B cell (primary cell): ENCODE results near the gene PDE4B. TPM values are rescaled to one million over a fixed set of nuclear protein-coding genes. Genes with fewer than 3 reads are reported as not detected.

Experiments used
- ATAC-seq: fragments of 200-7000 bp; cut with Tn5 transposase; one replicate; pipeline ENCODE4 v1.10.0; 2021; ENCODE audit warnings: low read depth, mild to moderate bottlenecking, moderate number of reproducible peaks, moderate library complexity
- CTCF ChIA-PET: fragments of 350-600 bp; sonication (Branson Sonifier 250); formaldehyde crosslinking; loops from one replicate; lab custom pipeline; 2021; ENCODE audit warnings: antibody characterized with exemption, inconsistent platforms; lab: Charles Lee
- POLR2A ChIA-PET: fragments of 350-600 bp; sonication (Branson Sonifier 250); formaldehyde crosslinking; loops from one replicate; lab custom pipeline; 2021; ENCODE audit warnings: antibody characterized with exemption; lab: Charles Lee
- DNase-seq: peaks from one replicate; pipeline ENCODE4 v3.0.0; 2013
- H2AFZ ChIP-seq: 2 replicates; pipeline ENCODE4 v1.6.1; 2012; ENCODE audit warnings: mild to moderate bottlenecking, low read depth, low read length; ENCODE audit not compliant: insufficient read depth, poor library complexity, severe bottlenecking
- H3K27ac ChIP-seq, 2 donors: 1 replicate in 1 of 2; 2 replicates in 1 of 2; pipeline ENCODE4 v1.5.1; 2012 to 2013; ENCODE audit warnings: low read length in 2 of 2, mild to moderate bottlenecking in 2 of 2, moderate library complexity in 1 of 2
- H3K27me3 ChIP-seq, 4 experiments: fragments of 200-600 bp in 1 of 4; sonication (generic) in 1 of 4; replicated peaks in 1 of 4; 1 replicate in 2 of 4; 2 replicates in 2 of 4; pipeline versions ENCODE4 v1.6.1 to v1.7.0; 2013 to 2016; ENCODE audit warnings: low read length in 3 of 4, mild to moderate bottlenecking in 2 of 4, mixed read lengths in 1 of 4, moderate library complexity in 1 of 4; ENCODE audit not compliant: insufficient read depth in 4 of 4, control insufficient read depth in 3 of 4; ENCODE audit errors: control extremely low read depth in 1 of 4
- H3K36me3 ChIP-seq, 2 experiments: replicated peaks in 1 of 2; 1 replicate in 1 of 2; 2 replicates in 1 of 2; pipeline versions ENCODE4 v1.6.1 to v1.7.1; 2013; ENCODE audit warnings: low read length in 1 of 2; ENCODE audit not compliant: insufficient read depth in 2 of 2, control insufficient read depth in 1 of 2; ENCODE audit errors: control extremely low read depth in 1 of 2, extremely low read depth in 1 of 2
- H3K4me1 ChIP-seq, 2 donors: fragments of 200-600 bp in 1 of 2; sonication (generic) in 1 of 2; 1 replicate in 1 of 2; 2 replicates in 1 of 2; pipeline versions ENCODE4 v1.5.1 to v1.6.1; 2013 to 2017; ENCODE audit warnings: low read length in 2 of 2; ENCODE audit not compliant: control insufficient read depth in 2 of 2, insufficient read depth in 2 of 2
- H3K4me2 ChIP-seq: replicated peaks from 2 replicates; pipeline ENCODE3; 2012; ENCODE audit warnings: mild to moderate bottlenecking, low read depth, low read length; ENCODE audit not compliant: poor library complexity, severe bottlenecking
- H3K4me3 ChIP-seq, 5 experiments: fragments of 200-600 bp in 1 of 5; sonication (generic) in 1 of 5; 1 replicate in 3 of 5; 2 replicates in 2 of 5; pipeline versions ENCODE4 v1.5.1 to v1.7.0; 2011 to 2016; ENCODE audit warnings: low read length in 4 of 5, mild to moderate bottlenecking in 4 of 5, low read depth in 2 of 5, control low read depth in 1 of 5, moderate library complexity in 1 of 5; ENCODE audit not compliant: insufficient read depth in 1 of 5; ENCODE audit errors: control extremely low read depth in 1 of 5, extremely low read depth in 1 of 5
- H3K79me2 ChIP-seq: fragments of 200-600 bp; sonication (generic); one replicate; pipeline ENCODE4 v1.6.0; 2016; ENCODE audit warnings: low read length; ENCODE audit not compliant: control insufficient read depth, insufficient read depth
- H3K9ac ChIP-seq: fragments of 200-600 bp; sonication (generic); 2 replicates; pipeline ENCODE4 v1.6.1; 2017; ENCODE audit warnings: mild to moderate bottlenecking, low read length, moderate library complexity
- H3K9me3 ChIP-seq, 3 donors: one replicate each; pipeline versions ENCODE4 v1.6.1 to v1.7.1; 2013; ENCODE audit warnings: low read length in 2 of 3; ENCODE audit not compliant: control insufficient read depth in 2 of 3, insufficient read depth in 1 of 3; ENCODE audit errors: control extremely low read depth in 1 of 3
- H4K20me1 ChIP-seq: 2 replicates; pipeline ENCODE4 v1.6.0; 2012; ENCODE audit warnings: mild to moderate bottlenecking, low read length; ENCODE audit not compliant: insufficient read depth, control insufficient read depth, poor library complexity, severe bottlenecking
- H3K27ac Mint-ChIP-seq: one replicate; pipeline ENCODE4 v1.8.0; 2021; ENCODE audit warnings: mixed read lengths
- H3K27me3 Mint-ChIP-seq: one replicate; pipeline ENCODE4 v1.8.0; 2021; ENCODE audit warnings: mixed read lengths
- H3K4me1 Mint-ChIP-seq: one replicate; pipeline ENCODE4 v1.8.0; 2021; ENCODE audit warnings: mixed read lengths
- H3K4me3 Mint-ChIP-seq: one replicate; pipeline ENCODE4 v1.8.0; 2021; ENCODE audit warnings: mixed read lengths
- H3K9me3 Mint-ChIP-seq: one replicate; pipeline ENCODE4 v1.8.0; 2022; ENCODE audit warnings: mixed read lengths; ENCODE audit not compliant: insufficient read depth
- CTCF ChIP-seq: fragments of 200-600 bp; IDR thresholded peaks from one replicate; pipeline ENCODE4 v1.8.0; 2022; ENCODE audit warnings: antibody characterized with exemption, mild to moderate bottlenecking
- EZH2 ChIP-seq: IDR thresholded peaks from 2 replicates; pipeline ENCODE4 v1.6.1; 2012; ENCODE audit warnings: borderline replicate concordance, low read depth, mild to moderate bottlenecking, moderate library complexity, low read length; ENCODE audit not compliant: insufficient read depth, poor library complexity, severe bottlenecking
- WGBS: methylation state at CpG from one replicate; pipeline ENCODE4 v1.1.5; 2013; ENCODE audit warnings: missing lambda C conversion rate; ENCODE audit not compliant: insufficient coverage; 5-methylcytosine and 5-hydroxymethylcytosine counted together
- intact Hi-C: fragments of 100-400 bp; cut with micrococcal nuclease; formaldehyde crosslinking; loops from one replicate; pipeline ENCODE4 v1.10.0; 2022
- polyA plus RNA-seq: library from polyadenylated mRNA; depleted of rRNA; stranded (reverse); fragments of >200 nt; gene quantifications from 2 replicates; pipeline ENCODE4 v1.2.3, GENCODE V29; 2012
- total RNA-seq, 2 donors: library from RNA; stranded (reverse); fragments of 120-200 nt in 1 of 2; gene quantifications; 1 replicate in 1 of 2; 2 replicates in 1 of 2; pipeline versions ENCODE4 v1.2.3 to v1.2.4, GENCODE V29; 2013 to 2022

Gene PDE4B
- total and polyA plus RNA-seq, 2 donors (not counting 1 experiment from before 2014, with no cell fraction given): 63.7 to 242 TPM

GRCh38 chr1:66258404-66259105 lies 465.9 kb downstream of the PDE4B start:
- Mint-ChIP-seq H3K4me1 (peaks cover 22% of the 10 kb centered on the region), H3K27ac (no peak overlapping the region), H3K27me3 (no peaks in the 10 kb centered on the region), H3K9me3 (no peaks in the 10 kb centered on the region), H3K4me3 (no peak overlapping the region)
- WGBS: 100% methylated on average over 1 of the region's 4 CpGs
- DNase-seq: no peak
- no peaks in the 10 kb centered on the region for H3K27me3 ChIP-seq
- ChIA-PET CTCF (interaction anchor here (0.7 to 23.9 kb wide), 5 partner anchors 8 to 186 kb away, joined by 3 to 572 read pairs (median 11); no protein-coding TSS in a partner anchor), POLR2A (no interaction called here)
- no peaks in the 10 kb centered on the region for H4K20me1 ChIP-seq
- no peak overlapping the region for H3K9ac ChIP-seq
- H3K9me3 ChIP-seq: no peaks in the 10 kb centered on the region
- H2AFZ ChIP-seq: no peak overlapping the region
- TF ChIP-seq CTCF (no peak), EZH2 (no peak)
- no peak for ATAC-seq
- peaks cover 2% of the 10 kb centered on the region for H3K79me2 ChIP-seq
- intact Hi-C loops: no loop called here
- no peak overlapping the region for H3K4me3 ChIP-seq
- H3K4me2 ChIP-seq: no peak overlapping the region
- H3K4me1 ChIP-seq: peaks cover 7 to 13% of the 10 kb centered on the region in 2 donors
- H3K27ac ChIP-seq: no peak overlapping the region
- no peaks in the 10 kb centered on the region for H3K36me3 ChIP-seq

GRCh38 chr1:66261364-66261763 lies 468.7 kb downstream of the PDE4B start:
- H3K36me3 ChIP-seq: no peaks in the 10 kb centered on the region
- no peak overlapping the region for H3K4me3 ChIP-seq
- H3K4me1 Mint-ChIP-seq: peaks cover 13% of the 10 kb centered on the region
- no peak overlapping the region for H3K4me3 Mint-ChIP-seq
- DNase-seq: no peak
- no peaks in the 10 kb centered on the region for H3K27me3 ChIP-seq
- H2AFZ ChIP-seq: no peak overlapping the region
- H4K20me1 ChIP-seq: no peaks in the 10 kb centered on the region
- no peak overlapping the region for H3K27ac ChIP-seq
- ChIA-PET CTCF (interaction anchor here (1.6 to 2.1 kb wide), 4 partner anchors 19 to 185 kb away, joined by 5 to 7 read pairs (median 6); no protein-coding TSS in a partner anchor), POLR2A (interaction anchor here (0.7 to 1.5 kb wide), 2 partner anchors 18 to 71 kb away, joined by 3 read pairs; no protein-coding TSS in a partner anchor)
- H3K4me1 ChIP-seq: peaks cover 0 to 4% of the 10 kb centered on the region in 2 donors
- no peak overlapping the region for H3K27ac Mint-ChIP-seq
- no peaks in the 10 kb centered on the region for H3K9me3 ChIP-seq
- H3K4me2 ChIP-seq: no peak overlapping the region
- no peaks in the 10 kb centered on the region for H3K79me2 ChIP-seq
- ATAC-seq: no peak
- TF ChIP-seq EZH2 (no peak), CTCF (no peak)
- intact Hi-C loops: no loop called here
- no peaks in the 10 kb centered on the region for H3K9me3 Mint-ChIP-seq
- no peaks in the 10 kb centered on the region for H3K27me3 Mint-ChIP-seq
- no peak overlapping the region for H3K9ac ChIP-seq
